T follicular helper cell (primary cell): Measurements from ENCODE around the gene NLK.

Experiments used
- DNase-seq: peaks from one replicate; pipeline ENCODE4 v3.0.0-alpha.2; 2020; ENCODE audit warnings: low read depth

The NLK gene

GRCh38 chr17:28113269-28113668 is 70.8 kb downstream of the NLK start:
- no peak for DNase-seq

DNA sequence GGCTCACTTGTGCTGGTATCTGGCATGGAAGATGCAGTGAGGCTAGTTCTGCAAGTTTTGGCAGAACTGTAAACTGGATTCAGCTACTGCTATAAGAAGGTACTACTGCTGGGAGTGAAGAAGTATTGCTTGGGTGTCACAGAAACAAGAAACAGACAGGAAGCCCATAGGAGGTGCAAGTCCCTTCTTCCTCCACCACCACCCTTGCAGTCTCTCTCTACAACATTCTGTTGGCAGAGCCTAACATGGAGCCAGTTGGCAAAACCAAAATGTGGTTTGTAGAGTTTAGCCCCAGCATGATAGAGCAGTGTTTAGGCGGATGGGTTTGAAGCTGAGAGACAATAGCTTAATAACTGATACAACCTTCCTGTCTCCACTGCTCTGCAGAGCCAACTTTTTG is 72.6 kb downstream of the NLK start:
- DNase-seq: no peak

DNA sequence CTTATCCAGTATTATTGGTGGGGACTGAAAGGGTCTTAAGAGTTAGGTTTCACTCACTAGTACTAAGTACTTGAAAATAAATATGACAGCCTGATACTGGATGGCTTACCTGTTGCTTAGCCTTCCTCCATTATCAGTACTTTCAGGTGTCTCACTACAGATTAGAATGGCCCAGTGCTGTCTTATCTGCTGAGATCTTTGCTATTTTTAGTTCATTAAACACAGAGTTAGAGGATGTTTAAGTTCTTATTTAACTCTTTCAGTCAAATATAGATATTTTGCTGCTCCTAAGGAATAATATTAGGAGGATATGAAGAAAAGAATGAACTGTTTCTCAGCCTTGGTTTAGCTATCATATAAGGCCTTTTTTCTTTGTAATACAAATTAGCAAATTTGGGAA is 74.8 kb downstream of the NLK start:
- DNase-seq: no peak

- DNase-seq: no peak
These were observed 75.9 kb downstream of the NLK start for GRCh38 chr17:28118362-28118761.

DNA sequence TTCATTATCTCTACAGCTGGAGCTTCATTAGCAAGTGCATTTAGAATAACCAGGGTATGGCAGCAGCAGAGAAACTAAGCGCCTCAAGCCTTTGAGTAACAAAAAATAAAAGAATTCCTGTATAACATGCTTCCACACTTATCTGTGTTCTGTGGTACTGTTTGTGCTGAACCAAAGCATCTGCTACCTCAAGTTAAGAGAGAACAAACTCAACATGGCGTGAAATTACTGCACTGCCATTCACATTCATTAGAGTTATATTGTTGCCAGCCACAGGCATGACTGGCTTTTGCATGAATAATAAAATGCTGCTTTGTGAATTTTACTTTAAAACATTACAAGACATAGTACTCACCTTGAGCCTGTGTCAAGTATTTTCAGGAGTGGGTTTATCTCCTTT is 76.6 kb downstream of the NLK start:
- DNase-seq: no peak

- DNase-seq: no peak
These were observed 77.1 kb downstream of the NLK start for GRCh38 chr17:28119560-28119959.

DNA sequence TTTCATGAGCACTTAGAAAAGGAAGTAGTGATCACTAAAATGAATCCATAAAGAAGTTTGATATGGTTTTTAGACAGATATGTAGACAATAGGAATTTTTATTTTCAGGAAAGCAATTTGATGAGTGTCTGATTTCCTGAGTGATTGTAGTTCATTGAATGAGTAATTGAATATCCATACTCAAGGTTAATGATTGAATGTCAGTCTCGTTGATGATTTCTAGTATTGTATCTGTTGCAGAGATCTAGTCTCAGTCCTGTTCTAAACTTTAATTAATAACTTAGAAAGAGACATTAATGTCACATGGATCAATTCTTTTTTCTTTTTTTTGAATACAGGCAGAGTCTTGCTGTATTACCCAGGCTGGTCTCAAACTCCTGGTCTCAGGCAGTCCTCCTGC is 78.3 kb downstream of the NLK start:
- DNase-seq: no peak

DNA sequence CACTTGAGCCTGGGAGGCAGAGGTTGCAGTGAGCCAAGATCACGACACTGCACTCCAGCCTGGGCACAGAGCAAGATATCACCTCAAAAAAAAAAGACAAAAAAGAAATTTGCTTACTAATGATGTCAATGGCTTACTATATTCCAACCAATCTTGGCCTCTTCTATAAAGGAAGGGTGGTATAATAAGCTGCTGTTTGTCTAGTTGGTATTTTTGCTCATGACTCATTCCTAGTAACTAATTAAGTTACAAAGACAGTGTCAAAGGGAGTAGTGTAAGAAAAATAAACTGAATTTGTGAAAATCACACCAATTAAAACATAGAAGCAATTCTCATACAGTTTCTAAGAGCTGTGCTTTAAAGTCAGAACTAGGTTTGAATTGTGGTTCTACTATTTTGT is 82.5 kb downstream of the NLK start:
- no peak for DNase-seq

DNA sequence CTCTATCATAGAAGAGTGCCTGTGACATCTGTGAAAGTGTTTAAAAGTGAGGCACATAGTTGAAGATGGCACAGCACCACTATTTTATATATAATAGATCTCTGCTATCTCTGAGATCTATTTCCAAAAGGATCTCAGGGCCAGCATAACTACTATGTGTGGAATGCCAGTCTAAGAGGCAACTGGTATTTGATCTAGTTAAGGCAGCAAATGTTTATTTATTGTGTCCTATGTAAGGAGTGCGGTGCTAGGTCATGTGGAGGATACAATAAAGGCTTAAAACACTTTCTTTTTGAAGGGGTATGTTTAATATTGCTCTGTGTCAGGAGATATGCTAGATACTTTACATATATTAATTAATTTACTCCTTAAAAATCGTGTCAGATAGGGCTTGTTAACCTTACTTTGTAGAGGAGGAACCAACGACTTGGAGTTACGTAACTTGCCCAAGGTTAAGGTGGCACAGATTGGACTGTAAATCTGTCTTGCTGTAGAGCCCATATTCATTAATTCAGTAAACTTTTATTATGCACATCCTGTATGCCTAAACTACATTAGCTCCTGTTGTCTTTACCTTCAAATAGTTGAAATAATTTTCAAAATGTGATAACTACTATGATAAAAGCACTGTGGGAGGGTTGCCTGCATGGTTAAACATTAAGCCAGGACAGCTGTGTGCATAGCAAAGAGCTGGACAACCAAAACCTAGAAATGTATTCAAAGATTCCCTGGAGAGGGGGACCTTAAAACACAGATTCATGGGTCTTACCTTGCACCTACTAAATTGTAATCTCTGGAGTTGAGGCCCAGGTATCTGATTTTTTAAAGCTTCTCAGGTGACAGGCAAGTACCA is 83.3 kb downstream of the NLK start:
- no peak for DNase-seq

- no peak for DNase-seq
These were observed 84.7 kb downstream of the NLK start for GRCh38 chr17:28127196-28127595.

DNA sequence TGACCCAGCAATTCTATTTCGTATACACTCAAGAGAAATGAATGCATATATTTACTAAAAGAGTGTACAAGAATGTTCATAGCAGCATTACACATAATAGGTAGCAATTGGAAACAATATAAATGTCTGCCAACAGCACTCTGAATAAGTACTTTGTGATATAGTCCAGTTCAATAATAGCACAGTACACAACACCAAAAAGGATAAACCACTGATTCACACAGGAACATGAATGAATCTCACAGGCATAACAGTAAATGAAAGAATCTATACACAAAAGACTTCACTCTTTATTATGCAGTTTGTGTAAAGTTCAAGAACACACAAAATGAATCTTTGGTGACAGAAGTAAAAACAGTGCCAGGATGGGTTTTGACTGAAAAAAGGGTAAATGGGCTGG is 86.3 kb downstream of the NLK start:
- no peak for DNase-seq

- DNase-seq: no peak
These were observed 88.0 kb downstream of the NLK start for GRCh38 chr17:28130472-28130871.

DNA sequence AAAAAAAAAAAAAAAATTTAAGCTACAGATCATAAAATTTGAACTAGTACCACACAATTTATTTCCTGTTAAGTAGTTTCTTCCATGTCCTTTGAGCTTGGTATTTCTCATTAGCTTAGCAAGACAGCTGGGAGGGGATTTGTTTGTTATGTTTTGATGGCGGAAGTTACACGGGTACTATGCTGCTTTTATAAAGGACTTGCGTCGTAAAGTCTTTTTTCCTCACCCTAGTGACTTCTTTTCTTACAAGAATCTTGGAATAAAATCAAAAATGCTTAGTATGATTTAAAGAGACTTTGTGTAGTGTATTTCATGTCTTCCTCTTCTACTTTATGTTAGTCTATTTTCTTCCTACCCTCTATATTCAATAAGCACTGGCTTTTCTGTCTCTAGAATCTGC is 89.1 kb downstream of the NLK start:
- DNase-seq: no peak

GRCh38 chr17:28133562-28133970 is 91.1 kb downstream of the NLK start:
- DNase-seq: no peak

- no peak for DNase-seq
These were observed 94.4 kb downstream of the NLK start for GRCh38 chr17:28136923-28137322.

DNA sequence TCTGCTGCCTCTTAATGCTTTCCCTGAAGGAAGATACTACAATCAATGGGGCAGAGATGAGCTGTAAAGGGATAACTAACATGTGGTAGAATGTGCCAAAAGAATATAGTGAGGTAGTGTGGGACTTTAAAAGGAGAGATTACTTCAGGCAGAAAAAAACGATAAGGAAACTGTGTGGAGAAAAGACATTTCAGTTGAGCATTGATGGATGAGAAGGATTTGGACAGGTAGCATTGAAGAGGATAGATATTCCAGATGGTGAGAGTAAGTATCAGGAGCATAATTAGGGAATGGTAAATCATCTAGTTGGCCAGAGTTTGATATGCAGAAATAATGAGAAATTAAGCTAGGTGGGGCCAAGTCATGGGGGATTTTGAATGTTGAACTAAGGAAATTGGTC is 97.3 kb downstream of the NLK start:
- no peak for DNase-seq

DNA sequence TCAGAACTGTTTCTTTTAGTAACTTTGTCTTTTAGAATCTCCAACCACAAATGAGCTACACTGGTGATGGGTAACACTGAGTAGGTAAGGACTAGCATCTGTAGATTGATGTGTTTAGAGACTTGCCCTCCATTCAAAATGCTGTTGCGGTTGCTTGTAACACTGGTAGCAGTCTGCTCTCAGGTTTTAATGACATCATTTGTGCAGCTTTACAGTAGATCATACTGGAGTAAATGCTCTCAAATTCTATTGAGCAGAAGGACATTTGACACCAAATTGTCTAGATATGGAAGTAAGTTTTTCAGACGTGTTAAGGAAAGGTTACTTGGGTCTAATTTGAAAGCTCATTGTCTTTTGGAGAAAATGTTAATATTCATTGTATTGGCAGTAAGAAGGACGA is 98.8 kb downstream of the NLK start:
- DNase-seq: no peak

DNA sequence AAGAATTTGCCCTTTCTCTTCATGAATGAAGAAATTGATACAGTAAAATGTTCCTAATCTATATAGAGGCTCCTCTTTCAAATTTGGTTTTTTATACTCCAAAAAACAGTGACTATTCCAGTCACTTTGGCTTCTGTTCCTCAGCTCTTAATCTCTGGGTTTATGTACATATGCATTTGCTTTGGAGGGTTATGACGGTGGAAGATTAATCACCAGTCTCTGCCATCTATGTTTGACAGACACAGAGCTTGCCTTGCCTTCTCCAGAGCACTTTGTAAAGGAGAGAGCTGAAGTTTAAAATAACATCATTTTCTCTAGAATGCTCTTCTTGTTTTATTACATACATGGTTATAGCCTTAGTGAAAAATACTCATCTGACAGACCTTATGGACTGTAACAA is 99.3 kb downstream of the NLK start:
- no peak for DNase-seq

- DNase-seq: no peak
These were observed 99.8 kb downstream of the NLK start for GRCh38 chr17:28142305-28142704.

DNA sequence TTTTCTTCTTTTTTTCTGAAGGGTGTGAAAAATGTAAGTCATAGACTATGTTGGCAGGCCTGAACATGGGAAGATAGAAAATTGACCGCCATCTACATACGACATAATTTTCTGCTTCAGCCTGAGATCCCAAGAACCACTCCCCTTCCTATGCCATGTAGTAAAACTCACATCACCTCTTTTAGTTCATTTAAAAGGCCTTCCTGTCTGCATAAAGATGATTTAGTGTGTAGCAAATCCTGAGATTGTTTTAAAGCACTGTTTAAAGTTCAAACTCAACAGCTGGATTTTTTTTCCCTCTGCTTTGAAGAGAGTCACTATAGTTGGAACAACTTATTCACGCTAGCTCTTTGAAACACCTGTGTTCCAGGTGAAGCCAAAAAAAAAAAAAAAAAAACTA is 101.5 kb downstream of the NLK start:
- DNase-seq: no peak

DNA sequence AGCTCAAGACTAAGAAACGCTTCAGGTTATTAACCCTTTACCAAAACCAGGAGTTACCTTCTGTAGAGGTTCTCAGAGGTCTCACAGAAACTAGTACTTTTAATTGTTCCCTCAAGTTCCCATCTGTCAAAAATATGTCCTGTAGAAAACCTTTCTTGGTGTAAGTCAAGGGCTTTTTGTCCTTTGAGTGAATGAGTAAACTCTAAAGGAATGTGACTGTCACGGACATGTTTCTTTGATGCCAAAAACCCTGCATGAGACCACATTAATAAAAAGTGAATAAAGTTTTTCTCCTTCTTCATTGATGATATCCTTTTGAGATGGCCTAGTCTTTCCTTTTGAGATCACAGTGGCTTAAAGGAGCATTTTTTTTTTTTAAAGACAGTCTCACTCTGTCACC is 102.9 kb downstream of the NLK start:
- DNase-seq: no peak

GRCh38 chr17:28147017-28147416 is 104.5 kb downstream of the NLK start:
- no peak for DNase-seq

DNA sequence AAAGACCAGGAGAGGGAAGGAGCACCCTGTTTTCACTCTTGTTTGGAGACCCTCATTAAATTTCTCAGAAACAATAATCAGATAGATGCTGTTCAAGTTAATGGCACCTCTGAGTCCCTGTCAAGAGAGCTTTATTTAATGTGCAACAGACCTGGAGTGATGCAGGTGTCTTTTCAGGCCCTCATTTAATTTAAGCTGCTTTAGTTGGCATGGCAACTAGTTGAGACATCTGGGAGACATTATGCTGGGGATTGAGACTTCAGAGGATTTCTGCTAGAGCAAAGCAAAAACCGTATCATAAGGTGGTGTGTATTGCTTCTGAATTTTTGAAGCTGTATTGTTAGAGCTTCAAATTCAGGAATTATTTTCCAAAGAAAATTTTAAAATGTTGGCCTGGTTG is 108.5 kb downstream of the NLK start:
- no peak for DNase-seq

GRCh38 chr17:28154214-28154613 is 111.7 kb downstream of the NLK start:
- DNase-seq: no peak
